Heart left ventricle (tissue), 13 donors: Measurements from ENCODE around the gene RUNX2.

Experiments used
- CTCF ChIP-seq, 12 donors: fragments of 200-600 bp; sonication (generic) in 4 of 12; IDR thresholded peaks; one replicate each; pipeline versions ENCODE4 v1.5.0 to v1.8.0; 2018 to 2022; ENCODE audit warnings: antibody characterized with exemption in 12 of 12, mild to moderate bottlenecking in 5 of 12
- POLR2A ChIP-seq, 2 donors: fragments of 450-650 bp; IDR thresholded peaks; one replicate each; pipeline ENCODE4 v1.6.1; 2017; ENCODE audit warnings: antibody characterized with exemption in 2 of 2, mild to moderate bottlenecking in 2 of 2, moderate library complexity in 2 of 2
- donor health status: ischemic (EF 13 %, LVEDD 7.1; RV severe dilation, severe dysfunction).
- donor health status: DM: no; HTN: yes; CAD: no.
- donor health status: DM: no; HTN: no; CAD: no.
- donor health status: ischemic (EF 25% LVEDD 6.9; RV normal size, moderate dysfunction).
- donor health status: ischemic (EF 25% LVEDD 5.7; RV mildly dilated, moderate dysfunction).
- donor health status: ischemic (EF 35%, LVEDD 5.7; RV mildly dilated, moderate dysfunction).
- donor health status: nonischemic (EF 11% LVEDD 7.7; RV severe dilation, severe dysfunction).
- donor health status: DM: yes; HTN: yes; CAD: no.
- donor health status: PGD.
- donor health status: ischemic (EF 29% LVEDD 5.4; RV normal size, mild dysfunction).
- donor health status: nonischemic (EF 23%, LVEDD 6.1; RV moderate dilation, normal function).

- TF ChIP-seq CTCF (IDR thresholded peaks at IDR 0.05) (peak in 8 of 12 donors; percentile 7 to 49 (median 22)), POLR2A (IDR thresholded peaks at IDR 0.05) (peak in 1 of 2 donors; percentile 67)
These were observed 49.6 kb downstream of the RUNX2 start, which contains the start of gene SUPT3H for GRCh38 chr6:45377554-45378333.
